Uterus (tissue), 2 donors: ENCODE measurements around the gene OR2Y1.

Experiments
- CTCF ChIP-seq, 4 experiments: fragments of 200-600 bp in 2 of 4; fragments of 450-650 bp in 2 of 4; sonication (generic) in 2 of 4; IDR thresholded peaks; one replicate each; pipeline ENCODE4 v1.5.1; 2016 to 2019; ENCODE audit warnings: antibody characterized with exemption in 4 of 4, mild to moderate bottlenecking in 2 of 4, moderate library complexity in 1 of 4
- POLR2A ChIP-seq, 2 donors: fragments of 450-650 bp; IDR thresholded peaks; one replicate each; pipeline ENCODE4 v1.6.1; 2016; ENCODE audit warnings: antibody characterized with exemption in 2 of 2, mild to moderate bottlenecking in 1 of 2, moderate library complexity in 1 of 2

- TF ChIP-seq CTCF (IDR thresholded peaks at IDR 0.05) (no peak), POLR2A (IDR thresholded peaks at IDR 0.05) (no peak)
Measured at GRCh38 chr5:180771839-180772238, 32.0 kb upstream of the OR2Y1 start.
